CD8-positive, alpha-beta memory T cell (primary cell): Measurements from ENCODE around the gene HMGN1. TPM values are rescaled to one million over a fixed set of nuclear protein-coding genes. Genes with fewer than 3 reads are reported as not detected.
A peak's percentile ranks its signal among the peaks of the same experiment; 100 is the strongest.

Source experiments
- CTCF ChIA-PET: fragments of 350-600 bp; sonication (Branson Sonifier 250); formaldehyde crosslinking; loops from one replicate; lab custom pipeline; 2021; ENCODE audit warnings: antibody characterized with exemption; lab: Charles Lee
- POLR2A ChIA-PET: fragments of 350-600 bp; sonication (Branson Sonifier 250); formaldehyde crosslinking; loops from one replicate; lab custom pipeline; 2021; ENCODE audit warnings: antibody characterized with exemption; lab: Charles Lee
- DNase-seq, 5 donors: peaks; one replicate each; pipeline versions ENCODE4 v3.0.0 to v3.0.0-alpha.2; 2020 to 2022; ENCODE audit warnings: mixed read lengths in 1 of 5
- H3K27ac ChIP-seq: one replicate; pipeline ENCODE4 v1.7.0; 2013; ENCODE audit warnings: low read depth, mild to moderate bottlenecking, low read length, moderate library complexity
- H3K27me3 ChIP-seq: 2 replicates; pipeline ENCODE4 v1.7.0; 2013; ENCODE audit warnings: low read length, mild to moderate bottlenecking; ENCODE audit not compliant: insufficient read depth, poor library complexity, severe bottlenecking
- H3K36me3 ChIP-seq: 2 replicates; pipeline ENCODE4 v1.7.0; 2013; ENCODE audit warnings: mild to moderate bottlenecking, low read length, moderate library complexity; ENCODE audit not compliant: insufficient read depth
- H3K4me1 ChIP-seq: 2 replicates; pipeline ENCODE4 v1.7.0; 2013; ENCODE audit warnings: mild to moderate bottlenecking, low read length, moderate library complexity; ENCODE audit not compliant: insufficient read depth
- H3K4me3 ChIP-seq: 2 replicates; pipeline ENCODE4 v1.7.0; 2013; ENCODE audit warnings: mild to moderate bottlenecking, low read length
- H3K9me3 ChIP-seq: 2 replicates; pipeline ENCODE4 v1.7.0; 2013; ENCODE audit warnings: mild to moderate bottlenecking, low read length
- H3K27ac Mint-ChIP-seq, 8 donors: one replicate each; pipeline ENCODE4 v1.8.0; 2020 to 2021; ENCODE audit warnings: mixed read lengths in 8 of 8, mild to moderate bottlenecking in 6 of 8, inconsistent platforms in 3 of 8, moderate library complexity in 3 of 8
- H3K27me3 Mint-ChIP-seq, 2 donors: one replicate each; pipeline ENCODE4 v1.8.0; 2020 to 2021; ENCODE audit warnings: mixed read lengths in 2 of 2, mild to moderate bottlenecking in 1 of 2, moderate library complexity in 1 of 2
- H3K36me3 Mint-ChIP-seq, 3 donors: one replicate each; pipeline ENCODE4 v1.8.0; 2020 to 2021; ENCODE audit warnings: mixed read lengths in 3 of 3, inconsistent platforms in 1 of 3, mild to moderate bottlenecking in 1 of 3
- H3K4me1 Mint-ChIP-seq, 3 donors: one replicate each; pipeline ENCODE4 v1.8.0; 2020 to 2021; ENCODE audit warnings: mixed read lengths in 3 of 3, inconsistent platforms in 1 of 3, mild to moderate bottlenecking in 1 of 3
- H3K4me3 Mint-ChIP-seq, 7 donors: one replicate each; pipeline ENCODE4 v1.8.0; 2020 to 2021; ENCODE audit warnings: mixed read lengths in 7 of 7, mild to moderate bottlenecking in 6 of 7, moderate library complexity in 4 of 7, inconsistent platforms in 2 of 7
- H3K9me3 Mint-ChIP-seq, 5 donors: one replicate each; pipeline ENCODE4 v1.8.0; 2020 to 2022; ENCODE audit warnings: mixed read lengths in 5 of 5, mild to moderate bottlenecking in 3 of 5, moderate library complexity in 2 of 5, inconsistent platforms in 1 of 5
- polyA plus RNA-seq: library from polyadenylated mRNA; unstranded; fragments of 300-500 nt; fragmentation: Illumina TruSeq; gene quantifications from one replicate; pipeline ENCODE4 v1.2.3, GENCODE V29; 2021
- total RNA-seq, 2 experiments: library from RNA; stranded (reverse); gene quantifications; one replicate each; pipeline ENCODE4 v1.2.3, GENCODE V29; 2021

Gene HMGN1
- total and polyA plus RNA-seq, 3 experiments from 2014 or later: 201 to 421 (median 420) TPM

DNA sequence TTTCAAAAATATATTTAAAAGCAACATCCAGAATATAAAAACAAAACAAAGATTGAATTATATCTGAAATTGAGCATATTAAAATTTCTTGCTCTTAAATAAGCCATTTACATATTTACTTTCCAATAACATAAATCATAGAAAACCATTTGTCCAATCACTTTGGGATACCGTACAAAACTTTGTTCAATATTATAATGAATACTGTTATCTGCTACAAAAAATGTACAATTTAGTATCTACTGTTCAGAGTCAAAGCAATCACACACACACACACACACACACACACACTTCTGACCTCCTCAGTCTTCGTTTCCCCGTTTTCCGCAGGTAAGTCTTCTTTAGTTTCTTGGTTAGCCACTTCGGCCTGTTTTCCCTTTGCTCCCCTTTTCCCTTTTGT lies 4.0 kb downstream of the HMGN1 start:
- Histone ChIP-seq H3K9me3 (no peaks in the 10 kb centered on the region), H3K4me3 (no peak overlapping the region), H3K27me3 (no peaks in the 10 kb centered on the region), H3K4me1 (peaks cover 26% of the 10 kb centered on the region), H3K27ac (no peak overlapping the region), H3K36me3 (peaks cover 19% of the 10 kb centered on the region)
- peak overlapping the region in 1 of 7 donors; percentile 32 for H3K4me3 Mint-ChIP-seq
- peaks cover 5 to 71% (median 16%) of the 10 kb centered on the region in 3 donors for H3K36me3 Mint-ChIP-seq
- ChIA-PET POLR2A (interaction anchor here (0.7 to 5.2 kb wide), 2 partner anchors 31 to 43 kb away, joined by 3 to 88 read pairs; partner anchors contain the start of gene BRWD1), CTCF (no interaction called here)
- DNase-seq: no peak
- peak overlapping the region in 4 of 8 donors; percentile 43 to 72 (median 47) for H3K27ac Mint-ChIP-seq
- H3K27me3 Mint-ChIP-seq: peaks cover 0 to 6% of the 10 kb centered on the region in 2 donors
- no peaks in the 10 kb centered on the region for H3K9me3 Mint-ChIP-seq
- peaks cover 34 to 44% (median 37%) of the 10 kb centered on the region in 3 donors for H3K4me1 Mint-ChIP-seq

DNA sequence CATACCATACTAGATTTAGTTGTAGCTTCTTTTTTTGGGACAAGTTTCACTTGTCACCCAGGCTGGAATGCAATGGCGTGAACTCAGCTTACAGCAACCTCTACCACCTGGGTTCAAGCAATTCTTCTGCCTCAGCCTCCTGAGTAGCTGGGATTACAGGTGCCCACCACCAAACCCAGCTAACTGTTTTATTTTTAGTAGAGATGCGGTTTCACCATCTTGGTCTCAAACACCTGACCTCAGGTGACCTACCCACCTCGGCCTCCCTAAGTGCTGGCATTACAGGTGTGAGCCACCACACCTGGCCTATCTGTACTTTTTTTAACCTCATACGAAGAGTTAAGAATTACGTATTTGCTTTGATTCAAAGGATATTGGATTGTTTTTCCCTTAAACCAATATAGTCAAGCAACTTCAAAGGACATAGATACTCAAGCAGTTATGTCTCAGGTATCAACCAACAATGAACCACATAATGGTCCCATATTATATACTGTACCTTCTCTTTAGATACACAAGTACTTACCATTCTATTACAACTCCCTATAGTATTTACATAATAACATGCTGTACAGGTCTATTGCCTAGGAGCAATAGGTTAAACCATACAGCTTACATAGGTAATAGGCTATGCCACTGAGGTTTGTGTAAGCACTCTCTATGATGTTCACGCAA lies 7.5 kb downstream of the HMGN1 start:
- H3K27me3 ChIP-seq: no peaks in the 10 kb centered on the region
- no peak overlapping the region for H3K4me3 ChIP-seq
- no peaks in the 10 kb centered on the region for H3K9me3 ChIP-seq
- CTCF ChIA-PET: no interaction called here
- Mint-ChIP-seq H3K27ac (peak overlapping the region in 1 of 8 donors; percentile 58), H3K27me3 (peaks cover 0 to 1% of the 10 kb centered on the region in 2 donors), H3K4me3 (no peak overlapping the region), H3K9me3 (no peaks in the 10 kb centered on the region), H3K36me3 (peaks cover 5 to 50% (median 13%) of the 10 kb centered on the region in 3 donors), H3K4me1 (peaks cover 18 to 25% (median 21%) of the 10 kb centered on the region in 3 donors)
- H3K36me3 ChIP-seq: peaks cover 14% of the 10 kb centered on the region
- peaks cover 11% of the 10 kb centered on the region for H3K4me1 ChIP-seq
- POLR2A ChIA-PET: no interaction called here
- H3K27ac ChIP-seq: no peak overlapping the region
- DNase-seq: no peak

DNA sequence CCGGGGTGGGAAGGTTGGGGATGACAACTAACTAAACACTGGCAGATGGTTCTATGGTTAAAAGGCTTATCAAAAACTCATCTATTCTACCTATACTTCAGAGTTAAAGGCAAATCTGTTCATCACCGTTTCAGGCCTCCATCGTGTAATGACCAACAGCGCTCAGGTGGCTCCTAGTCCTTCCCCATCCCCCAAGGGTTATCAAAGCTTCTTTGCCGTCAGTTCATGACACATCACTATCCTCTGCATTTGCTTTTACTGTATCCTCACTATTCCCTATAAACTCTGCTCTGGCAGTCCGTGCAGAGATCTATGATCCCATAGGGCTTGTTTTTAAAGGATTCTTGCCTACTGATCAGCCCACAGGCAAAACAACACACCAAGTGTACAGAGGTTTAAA lies 8.2 kb downstream of the HMGN1 start:
- no peaks in the 10 kb centered on the region for H3K9me3 ChIP-seq
- H3K4me3 ChIP-seq: no peak overlapping the region
- Mint-ChIP-seq H3K4me1 (peaks cover 11 to 18% (median 14%) of the 10 kb centered on the region in 3 donors), H3K36me3 (peaks cover 5 to 44% (median 13%) of the 10 kb centered on the region in 3 donors), H3K9me3 (no peaks in the 10 kb centered on the region), H3K27me3 (peaks cover 0 to 1% of the 10 kb centered on the region in 2 donors), H3K27ac (peak overlapping the region in 2 of 8 donors; percentile 10 to 42), H3K4me3 (no peak overlapping the region)
- H3K36me3 ChIP-seq: peaks cover 9% of the 10 kb centered on the region
- no peak overlapping the region for H3K27ac ChIP-seq
- ChIA-PET CTCF (no interaction called here), POLR2A (no interaction called here)
- peaks cover 4% of the 10 kb centered on the region for H3K4me1 ChIP-seq
- no peaks in the 10 kb centered on the region for H3K27me3 ChIP-seq
- DNase-seq: no peak

DNA sequence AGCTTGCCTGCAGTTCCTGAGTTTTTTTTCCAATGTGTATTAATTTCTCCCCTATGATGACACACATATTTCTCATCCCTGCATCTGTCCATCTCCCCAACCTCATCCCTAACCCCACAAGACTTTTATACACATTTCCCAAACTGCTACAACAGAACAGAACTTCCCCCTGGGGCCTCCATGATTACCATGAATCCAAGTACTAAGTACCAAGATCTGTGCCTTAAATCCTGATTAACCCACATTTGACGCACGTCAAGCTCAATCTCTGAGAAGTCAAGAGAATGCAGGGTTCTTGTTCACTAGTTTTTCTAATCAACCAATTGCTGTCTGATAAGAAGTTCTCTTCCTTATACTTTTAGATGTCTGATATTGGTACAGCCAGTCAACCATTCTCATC lies 9.7 kb downstream of the HMGN1 start:
- no peak overlapping the region for H3K4me3 ChIP-seq
- Mint-ChIP-seq H3K4me3 (no peak overlapping the region), H3K27me3 (peaks cover 0 to 1% of the 10 kb centered on the region in 2 donors), H3K27ac (no peak overlapping the region), H3K9me3 (no peaks in the 10 kb centered on the region), H3K4me1 (peaks cover 0 to 5% (median 3%) of the 10 kb centered on the region in 3 donors), H3K36me3 (peaks cover 5 to 32% (median 7%) of the 10 kb centered on the region in 3 donors)
- CTCF ChIA-PET: interaction anchor here (0.7 kb wide), 1 partner anchor 48 kb away, joined by 3 read pairs; no protein-coding TSS in a partner anchor
- H3K27me3 ChIP-seq: no peaks in the 10 kb centered on the region
- no peaks in the 10 kb centered on the region for H3K4me1 ChIP-seq
- no peak for DNase-seq
- H3K9me3 ChIP-seq: no peaks in the 10 kb centered on the region
- POLR2A ChIA-PET: no interaction called here
- H3K27ac ChIP-seq: no peak overlapping the region
- peaks cover 9% of the 10 kb centered on the region for H3K36me3 ChIP-seq

DNA sequence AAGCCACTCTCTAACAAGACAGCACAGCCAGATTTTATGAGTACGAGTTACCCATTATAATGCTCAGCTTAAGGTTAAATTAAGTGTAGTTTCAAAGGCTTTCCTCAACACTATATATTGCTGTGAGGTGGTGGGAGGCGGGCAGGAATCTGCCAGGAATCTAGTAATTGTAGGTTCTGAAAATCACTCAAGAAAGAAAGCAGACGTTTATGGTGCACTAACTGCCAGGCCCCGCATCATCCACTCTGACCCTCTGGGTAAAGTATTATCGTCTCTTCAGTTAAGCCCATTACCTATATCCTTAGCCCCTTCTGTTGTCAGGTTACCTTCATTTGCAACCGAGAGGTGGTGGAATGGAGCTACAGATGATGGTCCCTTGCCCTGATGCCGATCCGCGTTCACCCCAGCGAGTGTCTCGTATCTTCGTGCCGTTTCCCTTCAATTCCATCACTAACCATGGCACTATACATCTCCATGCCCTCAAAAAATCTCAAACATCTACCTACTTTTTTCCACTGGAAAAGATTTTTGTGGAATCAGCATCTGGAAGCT lies 12.4 kb downstream of the HMGN1 start:
- Mint-ChIP-seq H3K9me3 (no peaks in the 10 kb centered on the region), H3K36me3 (peaks cover 0 to 6% (median 0%) of the 10 kb centered on the region in 3 donors), H3K27me3 (peaks cover 0 to 1% of the 10 kb centered on the region in 2 donors), H3K4me3 (no peak overlapping the region), H3K4me1 (peaks cover 0 to 1% (median 0%) of the 10 kb centered on the region in 3 donors), H3K27ac (no peak overlapping the region)
- CTCF ChIA-PET: no interaction called here
- POLR2A ChIA-PET: interaction anchor here (1.5 kb wide), 1 partner anchor 11 kb away, joined by 4 read pairs; no protein-coding TSS in a partner anchor
- Histone ChIP-seq H3K4me1 (no peaks in the 10 kb centered on the region), H3K4me3 (no peak overlapping the region), H3K27ac (no peak overlapping the region), H3K27me3 (no peaks in the 10 kb centered on the region), H3K36me3 (no peaks in the 10 kb centered on the region), H3K9me3 (no peaks in the 10 kb centered on the region)
- DNase-seq: no peak

DNA sequence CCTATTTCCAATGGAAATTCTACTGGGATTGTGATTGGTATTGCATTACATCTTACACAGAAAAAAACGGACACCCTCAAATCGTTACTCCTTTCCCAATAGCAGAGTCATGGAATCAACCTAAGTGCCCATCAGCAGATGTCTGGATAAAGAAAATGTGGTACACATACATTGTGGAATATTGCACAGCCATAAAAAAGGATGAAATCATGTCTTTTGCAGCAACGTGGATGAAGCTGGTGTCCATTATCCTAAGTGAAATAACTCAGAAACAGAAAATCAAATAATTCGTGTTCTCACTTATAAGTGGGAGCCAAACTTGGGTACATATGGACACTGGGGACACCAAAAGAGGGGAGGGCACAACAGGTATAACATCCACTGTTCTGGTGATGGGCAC lies 14.3 kb downstream of the HMGN1 start:
- H3K36me3 Mint-ChIP-seq: peaks cover 0 to under 1% (median 0%) of the 10 kb centered on the region in 3 donors
- H3K4me3 Mint-ChIP-seq: no peak overlapping the region
- no peaks in the 10 kb centered on the region for H3K4me1 Mint-ChIP-seq
- Histone ChIP-seq H3K27me3 (no peaks in the 10 kb centered on the region), H3K36me3 (no peaks in the 10 kb centered on the region), H3K27ac (no peak overlapping the region), H3K4me3 (no peak overlapping the region), H3K4me1 (no peaks in the 10 kb centered on the region), H3K9me3 (no peaks in the 10 kb centered on the region)
- ChIA-PET CTCF (no interaction called here), POLR2A (no interaction called here)
- H3K9me3 Mint-ChIP-seq: no peaks in the 10 kb centered on the region
- peaks cover under 1 to 1% of the 10 kb centered on the region in 2 donors for H3K27me3 Mint-ChIP-seq
- no peak overlapping the region for H3K27ac Mint-ChIP-seq
- no peak for DNase-seq

DNA sequence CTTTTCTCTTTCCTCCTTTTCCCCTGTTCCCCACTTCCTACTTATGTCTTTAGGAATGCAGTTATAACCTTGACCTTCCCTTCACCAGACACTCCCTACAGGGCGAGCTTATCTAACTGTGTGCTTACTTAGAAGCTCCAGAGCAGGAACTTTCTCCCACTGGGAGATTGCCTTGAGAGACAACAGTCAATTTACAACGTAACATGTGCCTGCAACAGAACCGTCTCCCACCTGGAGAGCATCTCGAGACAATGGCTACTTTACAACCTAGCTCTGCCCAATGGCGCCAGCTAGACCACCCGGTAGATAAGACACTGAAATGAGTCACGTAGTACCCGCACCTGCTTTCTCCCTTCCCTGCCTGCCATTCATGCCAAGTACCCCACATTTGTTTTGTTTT lies 16.7 kb downstream of the HMGN1 start:
- Histone ChIP-seq H3K27ac (no peak overlapping the region), H3K9me3 (no peaks in the 10 kb centered on the region), H3K36me3 (no peaks in the 10 kb centered on the region), H3K27me3 (no peaks in the 10 kb centered on the region), H3K4me3 (no peak overlapping the region), H3K4me1 (no peaks in the 10 kb centered on the region)
- Mint-ChIP-seq H3K4me1 (no peaks in the 10 kb centered on the region), H3K9me3 (no peaks in the 10 kb centered on the region), H3K27ac (no peak overlapping the region), H3K27me3 (peaks cover 1 to 11% of the 10 kb centered on the region in 2 donors), H3K36me3 (peaks cover 0 to 3% (median 0%) of the 10 kb centered on the region in 3 donors), H3K4me3 (no peak overlapping the region)
- ChIA-PET CTCF (no interaction called here), POLR2A (no interaction called here)
- no peak for DNase-seq

DNA sequence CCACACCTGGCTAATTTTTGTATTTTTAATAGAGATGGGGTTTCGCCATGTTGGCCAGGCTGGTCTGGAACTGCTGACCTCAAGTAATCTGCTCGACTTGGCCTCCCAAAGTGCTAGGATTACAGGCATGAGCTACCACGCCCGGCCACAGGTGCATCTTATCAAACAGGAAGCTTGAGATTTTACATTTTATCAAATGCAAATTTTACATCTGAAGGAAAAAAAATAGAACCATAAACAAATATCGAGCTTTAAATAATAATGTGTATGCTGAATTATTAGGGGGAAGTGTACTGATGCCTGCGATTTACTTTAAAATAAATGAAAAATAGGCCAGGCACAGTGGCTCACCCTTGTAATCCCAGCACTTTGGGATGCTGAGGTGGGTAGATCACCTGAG lies 18.9 kb downstream of the HMGN1 start:
- no peaks in the 10 kb centered on the region for H3K9me3 Mint-ChIP-seq
- H3K27me3 Mint-ChIP-seq: peaks cover 3 to 19% of the 10 kb centered on the region in 2 donors
- POLR2A ChIA-PET: no interaction called here
- Histone ChIP-seq H3K27me3 (no peaks in the 10 kb centered on the region), H3K27ac (no peak overlapping the region), H3K36me3 (no peaks in the 10 kb centered on the region), H3K4me3 (no peak overlapping the region), H3K4me1 (no peaks in the 10 kb centered on the region), H3K9me3 (no peaks in the 10 kb centered on the region)
- no peak for DNase-seq
- no peak overlapping the region for H3K27ac Mint-ChIP-seq
- H3K36me3 Mint-ChIP-seq: peaks cover 0 to 3% (median 0%) of the 10 kb centered on the region in 3 donors
- CTCF ChIA-PET: interaction anchor here (0.6 kb wide), 1 partner anchor 59 kb away, joined by 3 read pairs; no protein-coding TSS in a partner anchor
- no peaks in the 10 kb centered on the region for H3K4me1 Mint-ChIP-seq
- no peak overlapping the region for H3K4me3 Mint-ChIP-seq
